ENCODE results near the gene AVPR2.

DNA sequence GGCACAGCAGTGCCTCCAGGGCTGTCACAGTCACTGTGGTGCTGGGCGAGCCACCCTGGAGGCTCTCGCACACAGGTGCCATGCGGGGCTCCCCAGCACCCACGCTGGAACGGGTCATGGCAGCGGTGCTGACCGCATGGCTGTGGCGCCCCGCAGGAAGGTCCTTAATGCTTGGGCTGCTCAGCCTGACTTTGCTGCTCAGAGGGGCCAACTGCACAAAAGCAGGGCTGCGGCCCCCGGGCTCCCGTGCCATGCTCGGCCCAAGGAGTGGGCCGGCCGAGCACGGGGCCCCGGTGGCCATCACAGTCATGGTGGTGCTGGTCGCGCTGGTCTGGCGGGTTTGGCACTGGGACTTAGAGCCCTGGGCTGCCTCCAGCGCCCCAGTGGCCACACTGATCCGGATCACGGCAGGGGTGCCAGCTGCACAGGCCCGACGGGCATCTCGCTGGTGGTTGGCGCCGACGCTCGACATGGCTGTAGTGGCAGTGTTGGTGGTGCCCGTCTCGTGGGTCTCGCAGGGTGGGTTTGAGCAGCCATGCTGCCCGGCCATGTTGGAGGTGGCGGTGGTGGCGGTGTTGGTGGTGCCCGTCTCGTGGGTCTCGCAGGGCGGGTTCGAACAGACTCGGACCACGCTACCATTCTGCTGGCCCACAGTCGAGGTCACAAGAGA, 50.2 kb downstream of the AVPR2 start:
- TF ChIP-seq CTCF (IDR thresholded peaks at IDR 0.05; ENCODE audit: low read depth, low read length) (no peak), EZH2phosphoT487 (IDR thresholded peaks at IDR 0.05; ENCODE audit: low read depth) (no peak)
